ENCODE measurements around the gene PMFBP1.

DNA sequence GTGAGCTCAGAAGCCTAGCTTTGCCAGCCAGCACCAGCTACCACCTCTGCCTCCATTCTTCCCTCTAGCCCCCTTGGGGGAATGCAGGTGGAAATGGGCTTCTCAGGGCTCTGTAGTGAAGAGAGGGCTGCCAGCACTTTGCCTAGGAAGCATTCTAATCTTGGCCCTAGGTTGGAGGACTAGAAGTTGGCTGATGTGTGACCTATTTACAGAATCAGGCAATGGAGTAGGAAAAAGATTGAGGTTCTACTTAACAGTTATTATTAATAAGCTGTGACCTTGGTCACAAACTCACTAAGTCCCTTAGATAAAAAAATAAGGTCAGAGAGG, 58.4 kb downstream of the PMFBP1 start:
- TF ChIP-seq POLR2A (IDR thresholded peaks at IDR 0.05) (no peak), CTCF (IDR thresholded peaks at IDR 0.05) (no peak)

Measured in Peyer's patch (tissue), 4 donors.